NT2/D1 (cell line): Measurements from ENCODE around the gene PRKCH.
"Not testable (repeated sequence)": the region's sequence is repeated elsewhere in the genome, so short reads cannot be mapped to it uniquely, and the experiment has no call there.

Experiments
- DNase-seq: peaks from one replicate; pipeline ENCODE4 v3.0.0-alpha.2; 2011; ENCODE audit warnings: low read depth, low spot score
- H3K27me3 ChIP-seq: 2 replicates; pipeline ENCODE4 v1.6.0; 2011; ENCODE audit warnings: mild to moderate bottlenecking; ENCODE audit not compliant: insufficient read length, insufficient read depth
- H3K36me3 ChIP-seq: 2 replicates; pipeline ENCODE4 v1.6.1; 2011; ENCODE audit warnings: mild to moderate bottlenecking, low read length, mixed read lengths; ENCODE audit not compliant: insufficient read depth, insufficient read length
- H3K4me1 ChIP-seq: 2 replicates; pipeline ENCODE4 v1.5.1; 2011; ENCODE audit not compliant: insufficient read depth, insufficient read length
- H3K4me3 ChIP-seq: 2 replicates; pipeline ENCODE4 v1.5.1; 2011; ENCODE audit warnings: low read depth; ENCODE audit not compliant: insufficient read length
- H3K9ac ChIP-seq: 2 replicates; pipeline ENCODE4 v1.6.0; 2011; ENCODE audit warnings: low read depth; ENCODE audit not compliant: insufficient read length
- H3K9me3 ChIP-seq: 2 replicates; pipeline ENCODE4 v1.5.1; 2011; ENCODE audit warnings: mild to moderate bottlenecking, low read length; ENCODE audit not compliant: insufficient read depth
- SUZ12 ChIP-seq: IDR thresholded peaks from 2 replicates; pipeline ENCODE4 v1.6.1; 2011; ENCODE audit not compliant: insufficient read length, insufficient read depth; ENCODE audit errors: extremely low read depth
- YY1 ChIP-seq: IDR thresholded peaks from 2 replicates; pipeline ENCODE4 v1.6.1; 2011; ENCODE audit not compliant: insufficient read length, insufficient read depth
- ZNF274 ChIP-seq: IDR thresholded peaks from 2 replicates; pipeline ENCODE4 v1.6.1; 2011; ENCODE audit warnings: mild to moderate bottlenecking, low read depth, low read length

PRKCH gene

DNA sequence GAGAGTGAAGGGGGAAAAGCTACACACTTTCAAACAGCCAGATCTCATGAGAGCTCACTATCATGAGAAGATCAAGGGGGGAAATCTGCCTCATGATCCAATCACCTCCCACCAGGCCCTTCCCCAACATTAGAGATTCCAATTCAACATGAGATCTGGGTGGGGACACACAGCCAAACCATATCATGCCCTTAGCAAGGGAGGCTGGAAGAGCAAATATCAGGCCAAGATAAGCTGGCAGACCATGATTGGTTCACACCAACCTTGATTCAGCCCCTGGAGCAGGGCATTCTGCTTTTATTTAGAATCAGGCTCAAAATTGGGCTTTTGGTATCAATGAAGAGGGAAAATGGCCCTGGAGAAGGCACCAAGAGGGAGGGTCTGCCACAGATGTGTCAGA, 137.4 kb downstream of the PRKCH start:
- H3K9ac ChIP-seq: no peak overlapping the region
- no peak overlapping the region for H3K4me3 ChIP-seq
- no peaks in the 10 kb centered on the region for H3K27me3 ChIP-seq
- TF ChIP-seq YY1: no peak
- TF ChIP-seq SUZ12: no peak
- no peak for TF ChIP-seq ZNF274
- peaks cover 8% of the 10 kb centered on the region for H3K36me3 ChIP-seq
- no peaks in the 10 kb centered on the region for H3K9me3 ChIP-seq
- DNase-seq: no peak
- no peaks in the 10 kb centered on the region for H3K4me1 ChIP-seq

DNA sequence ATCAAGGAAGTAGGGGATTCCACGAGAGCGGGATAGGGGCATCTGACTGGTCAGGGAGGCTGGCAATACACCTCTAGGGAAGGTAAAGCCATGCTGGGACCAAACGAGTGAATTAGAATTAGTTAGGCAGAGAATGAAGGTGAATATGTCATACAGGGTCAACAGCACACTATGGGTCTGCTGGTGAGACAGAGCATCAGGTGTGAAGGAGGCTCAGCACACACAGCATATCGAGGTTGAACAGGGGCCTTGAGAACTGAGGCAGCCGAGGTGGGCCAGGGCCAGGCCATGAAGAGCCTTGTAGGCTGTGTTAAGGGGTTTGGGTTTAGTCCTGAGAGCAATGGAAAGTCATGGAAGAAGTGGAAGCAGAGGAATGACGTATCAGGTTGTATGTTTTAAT, 137.8 kb downstream of the PRKCH start:
- H3K9ac ChIP-seq: no peak overlapping the region
- peaks cover 8% of the 10 kb centered on the region for H3K36me3 ChIP-seq
- TF ChIP-seq SUZ12 (no peak), YY1 (no peak), ZNF274 (no peak)
- no peaks in the 10 kb centered on the region for H3K9me3 ChIP-seq
- H3K27me3 ChIP-seq: no peaks in the 10 kb centered on the region
- H3K4me1 ChIP-seq: no peaks in the 10 kb centered on the region
- H3K4me3 ChIP-seq: no peak overlapping the region
- DNase-seq: no peak

DNA sequence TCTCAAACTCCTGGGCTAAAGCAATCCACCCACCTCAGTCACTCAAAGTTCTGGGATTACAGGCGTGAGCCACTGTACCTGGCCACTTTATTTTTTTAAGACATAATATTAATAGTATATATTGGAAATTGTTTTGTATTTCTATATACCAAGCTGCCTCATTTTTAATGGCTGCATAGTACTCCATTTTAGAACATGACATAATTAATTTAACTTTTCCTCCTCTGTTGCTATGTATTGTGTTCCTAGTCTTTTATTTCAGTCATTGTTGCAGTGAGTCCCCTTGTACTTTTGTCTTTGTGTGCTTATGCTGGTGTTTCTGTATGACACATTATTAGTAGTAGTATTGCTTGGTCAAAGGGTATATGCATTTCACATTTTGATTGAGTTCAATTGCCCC, 138.7 kb downstream of the PRKCH start:
- no peak for DNase-seq
- Histone ChIP-seq H3K4me3 (no peak overlapping the region), H3K27me3 (no peaks in the 10 kb centered on the region), H3K36me3 (peaks cover 8% of the 10 kb centered on the region), H3K4me1 (no peaks in the 10 kb centered on the region), H3K9ac (no peak overlapping the region), H3K9me3 (no peaks in the 10 kb centered on the region)
- no peak for TF ChIP-seq SUZ12
- no peak for TF ChIP-seq ZNF274
- no peak for TF ChIP-seq YY1

DNA sequence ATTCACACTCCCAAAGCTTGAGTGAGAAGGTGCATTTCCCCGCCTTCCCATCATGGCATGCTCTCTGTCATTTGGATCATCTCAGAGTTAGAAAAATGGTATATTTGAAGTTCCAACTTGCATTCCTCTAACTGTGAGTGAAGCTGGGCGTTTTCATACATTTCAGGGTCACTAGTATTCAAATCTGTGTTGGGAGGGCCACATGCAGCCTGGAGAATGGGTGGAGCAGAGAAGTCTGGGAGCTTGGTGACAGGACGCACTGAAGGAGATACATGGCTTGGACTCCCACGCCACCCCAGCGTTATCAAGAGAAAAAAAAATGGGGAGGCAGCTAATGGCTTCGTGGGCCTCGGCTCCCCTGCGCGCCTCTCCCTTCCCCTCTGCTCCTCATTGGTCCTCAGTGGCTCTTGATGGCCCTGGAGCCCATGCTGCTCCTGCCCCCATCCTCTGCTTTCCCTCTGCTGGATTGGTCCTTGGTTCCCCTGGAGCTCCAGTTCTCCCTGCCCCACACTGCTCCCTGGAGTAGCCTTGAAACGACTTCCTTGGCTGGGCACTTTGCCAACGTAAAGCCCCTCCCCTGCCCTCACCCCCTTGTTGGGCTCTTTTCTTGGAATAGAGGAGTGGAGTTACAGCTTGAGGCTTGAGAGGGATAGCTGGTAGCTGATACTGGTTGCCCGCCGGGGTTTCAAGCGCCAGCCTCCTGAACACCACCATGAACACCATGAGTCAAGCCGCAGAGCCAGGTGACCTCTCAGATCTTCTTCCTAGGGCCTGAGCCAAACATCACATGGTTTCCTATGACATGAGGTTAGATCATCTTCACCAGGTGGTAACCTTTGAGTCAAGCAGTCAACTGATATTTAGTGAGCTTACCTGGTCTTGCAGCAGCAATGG, 139.6 kb downstream of the PRKCH start:
- H3K36me3 ChIP-seq: peaks cover 8% of the 10 kb centered on the region
- H3K27me3 ChIP-seq: no peaks in the 10 kb centered on the region
- no peaks in the 10 kb centered on the region for H3K4me1 ChIP-seq
- H3K9me3 ChIP-seq: no peaks in the 10 kb centered on the region
- H3K9ac ChIP-seq: no peak overlapping the region
- no peak for DNase-seq
- H3K4me3 ChIP-seq: no peak overlapping the region
- TF ChIP-seq ZNF274 (no peak), YY1 (no peak), SUZ12 (no peak)

DNA sequence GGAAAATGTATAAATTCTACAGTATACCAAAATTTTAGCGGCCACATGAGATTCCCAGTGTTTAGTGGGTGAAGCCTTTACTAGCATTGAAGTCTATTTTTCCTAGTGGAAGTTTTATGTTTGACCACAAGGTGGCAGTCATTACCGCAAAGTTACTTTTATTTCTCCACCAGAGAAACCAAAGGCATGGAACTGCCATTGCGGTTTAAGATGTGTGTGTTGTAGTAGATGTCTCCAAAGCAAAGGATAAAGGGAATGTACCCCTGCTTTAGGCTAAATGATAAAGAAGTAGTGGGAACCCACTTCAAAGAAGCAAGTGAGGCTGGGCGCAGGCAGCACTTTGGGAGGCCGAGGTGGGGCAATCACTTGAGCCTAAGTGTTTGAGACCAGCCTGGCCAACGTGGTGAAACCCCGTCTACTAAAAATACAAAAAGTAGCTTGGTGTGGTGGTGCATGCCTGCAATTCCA, 140.5 kb downstream of the PRKCH start:
- Histone ChIP-seq H3K27me3 (no peaks in the 10 kb centered on the region), H3K4me3 (no peak overlapping the region), H3K9ac (no peak overlapping the region), H3K9me3 (no peaks in the 10 kb centered on the region), H3K36me3 (peaks cover 8% of the 10 kb centered on the region), H3K4me1 (no peaks in the 10 kb centered on the region)
- no peak for DNase-seq
- TF ChIP-seq SUZ12: no peak
- no peak for TF ChIP-seq YY1
- no peak for TF ChIP-seq ZNF274

DNA sequence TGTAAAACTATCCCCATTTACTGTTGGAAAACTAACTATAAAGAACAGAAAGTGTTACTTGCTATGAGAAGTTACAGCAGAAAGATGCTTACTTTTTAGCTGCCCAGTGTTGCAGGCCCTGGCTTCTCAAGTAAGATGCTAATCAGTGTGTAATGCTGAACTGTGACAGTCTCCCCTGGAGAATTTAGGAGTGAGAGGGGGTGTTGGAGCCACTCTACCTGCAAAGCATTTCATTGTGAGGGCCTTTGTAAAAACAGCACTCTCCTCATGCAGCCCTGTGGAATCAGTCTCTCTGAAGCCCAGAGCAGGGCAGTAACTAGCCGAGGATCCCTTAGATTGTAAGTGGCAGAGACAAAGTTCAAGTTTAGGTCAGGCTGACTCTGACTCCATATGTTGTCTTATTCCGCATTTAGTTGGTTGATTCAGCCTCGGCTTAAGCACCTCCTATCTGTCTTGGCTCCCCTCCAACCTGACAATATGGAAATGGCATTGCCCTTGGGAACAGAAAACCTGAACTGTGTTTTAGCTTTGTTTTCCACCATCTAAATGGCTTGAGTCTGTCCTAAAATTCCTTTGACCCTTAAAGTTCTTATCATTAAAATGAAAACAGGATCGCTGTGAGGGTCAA, 141.3 kb downstream of the PRKCH start:
- Histone ChIP-seq H3K9ac (no peak overlapping the region), H3K36me3 (peaks cover 2% of the 10 kb centered on the region), H3K27me3 (no peaks in the 10 kb centered on the region), H3K4me1 (no peaks in the 10 kb centered on the region), H3K4me3 (no peak overlapping the region), H3K9me3 (no peaks in the 10 kb centered on the region)
- DNase-seq: no peak
- no peak for TF ChIP-seq SUZ12
- TF ChIP-seq YY1: no peak

DNA sequence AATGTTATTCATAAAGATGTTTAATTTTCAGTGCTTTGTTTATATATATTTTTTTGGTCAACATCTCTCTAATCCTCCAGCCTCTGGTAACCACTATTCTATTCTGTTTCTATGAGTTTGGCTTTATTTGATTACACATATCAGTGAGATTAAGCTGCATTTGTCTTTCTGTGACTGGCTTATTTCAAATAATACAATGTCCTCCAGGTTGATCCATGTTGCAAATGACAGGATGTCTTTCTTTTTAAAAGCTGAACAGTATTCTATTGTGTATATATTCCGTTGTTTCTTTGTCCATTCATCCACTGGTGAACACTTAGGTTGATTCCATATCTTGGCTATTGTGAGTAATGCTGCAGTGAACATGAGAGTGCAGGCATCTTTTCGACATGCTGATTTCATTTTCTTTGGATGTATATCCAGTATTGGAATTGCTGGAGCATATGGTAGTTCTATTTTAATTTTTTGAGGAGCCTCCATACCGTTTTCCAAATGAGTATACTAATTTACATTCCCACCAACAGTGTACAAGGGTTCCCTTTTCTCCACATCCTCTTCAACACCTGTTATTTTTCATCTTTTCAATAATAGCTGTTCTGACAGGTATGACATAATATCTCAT, 142.4 kb downstream of the PRKCH start:
- Histone ChIP-seq H3K9ac (no peak overlapping the region), H3K4me3 (no peak overlapping the region), H3K9me3 (no peaks in the 10 kb centered on the region), H3K27me3 (no peaks in the 10 kb centered on the region), H3K4me1 (no peaks in the 10 kb centered on the region), H3K36me3 (no peaks in the 10 kb centered on the region)
- no peak for DNase-seq
- TF ChIP-seq ZNF274 (no peak), SUZ12 (no peak), YY1 (no peak)

DNA sequence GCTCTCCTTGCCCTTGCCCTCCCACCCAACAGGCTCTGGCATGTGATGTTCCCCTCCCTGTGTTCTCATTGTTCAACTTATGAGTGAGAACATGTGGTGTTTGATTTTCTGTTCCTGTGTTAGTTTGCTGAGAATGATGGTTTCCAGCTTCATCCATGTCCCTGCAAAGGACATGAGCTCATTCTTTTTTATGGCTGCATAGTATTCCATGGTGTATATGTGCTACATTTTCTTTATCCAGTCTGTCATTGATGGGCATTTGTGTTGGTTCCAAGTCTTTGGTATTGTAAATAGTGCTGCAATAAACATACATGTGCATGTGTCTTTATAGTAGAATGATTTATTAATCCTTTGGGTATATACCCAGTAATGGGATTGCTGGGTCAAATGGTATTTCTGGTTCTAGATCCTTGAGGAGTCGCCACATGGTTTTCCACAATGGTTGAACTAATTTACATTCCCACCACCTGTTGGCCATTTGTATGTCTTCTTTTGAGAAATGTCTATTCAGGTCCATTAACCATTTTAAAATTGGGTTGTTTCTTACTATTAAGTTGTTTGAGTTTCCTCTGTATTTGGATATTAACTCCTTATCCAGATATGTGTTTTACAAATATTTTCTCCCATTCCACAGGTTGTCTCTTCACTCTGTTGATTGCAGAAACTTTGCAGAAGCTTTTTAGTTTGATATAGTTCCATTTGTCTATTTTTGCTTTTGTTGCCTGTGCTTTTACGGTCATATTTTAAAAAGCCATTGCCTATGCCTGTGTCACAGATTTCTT, 143.4 kb downstream of the PRKCH start:
- not testable (repeated sequence) for H3K4me1 ChIP-seq, H3K9me3 ChIP-seq, H3K9ac ChIP-seq, H3K36me3 ChIP-seq, DNase-seq, H3K4me3 ChIP-seq, H3K27me3 ChIP-seq
